ENCODE measurements around the gene RXRB.

The RXRB gene

GRCh38 chr6:33211136-33211535 is 10.7 kb upstream of the RXRB start:
- Histone ChIP-seq H3K27me3 (ENCODE audit: low read depth, low read length) (no peaks in the 10 kb centered on the region), H3K4me1 (ENCODE audit: control insufficient read depth in 1 of 2, insufficient read depth in 2 of 2, low read length in 2 of 2) (peaks cover 0 to 23% of the 10 kb centered on the region in 2 donors), H3K36me3 (ENCODE audit: control insufficient read depth in 1 of 2, insufficient read depth in 2 of 2, low read length in 2 of 2) (peaks cover 14 to 21% of the 10 kb centered on the region in 2 donors), H3K9me3 (ENCODE audit: control insufficient read depth in 1 of 2, low read length in 2 of 2) (no peaks in the 10 kb centered on the region), H3K27ac (ENCODE audit: low read length) (no peak overlapping the region), H3K4me3 (ENCODE audit: low read depth in 1 of 2, low read length in 2 of 2) (no peak overlapping the region)

DNA sequence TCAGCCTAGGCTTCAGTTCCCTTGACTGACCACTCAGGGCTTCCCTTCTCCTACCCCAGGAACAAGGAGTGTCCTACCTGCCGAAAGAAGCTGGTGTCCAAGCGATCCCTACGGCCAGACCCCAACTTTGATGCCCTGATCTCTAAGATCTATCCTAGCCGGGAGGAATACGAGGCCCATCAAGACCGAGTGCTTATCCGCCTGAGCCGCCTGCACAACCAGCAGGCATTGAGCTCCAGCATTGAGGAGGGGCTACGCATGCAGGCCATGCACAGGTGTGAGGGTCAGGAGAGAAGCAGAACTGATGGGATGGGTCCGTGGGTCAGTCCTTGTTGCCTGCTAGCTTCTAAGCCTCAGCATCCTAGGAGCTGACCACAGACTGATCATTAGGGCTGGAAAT is 9.4 kb upstream of the RXRB start:
- H3K9me3 ChIP-seq (ENCODE audit: control insufficient read depth in 1 of 2, low read length in 2 of 2) = no peaks in the 10 kb centered on the region
- peaks cover 0 to 29% of the 10 kb centered on the region in 2 donors for H3K4me1 ChIP-seq (ENCODE audit: control insufficient read depth in 1 of 2, insufficient read depth in 2 of 2, low read length in 2 of 2)
- H3K4me3 ChIP-seq (ENCODE audit: low read depth in 1 of 2, low read length in 2 of 2) = no peak overlapping the region
- no peak overlapping the region for H3K27ac ChIP-seq (ENCODE audit: low read length)
- peaks cover 14 to 21% of the 10 kb centered on the region in 2 donors for H3K36me3 ChIP-seq (ENCODE audit: control insufficient read depth in 1 of 2, insufficient read depth in 2 of 2, low read length in 2 of 2)
- H3K27me3 ChIP-seq (ENCODE audit: low read depth, low read length) = no peaks in the 10 kb centered on the region

DNA sequence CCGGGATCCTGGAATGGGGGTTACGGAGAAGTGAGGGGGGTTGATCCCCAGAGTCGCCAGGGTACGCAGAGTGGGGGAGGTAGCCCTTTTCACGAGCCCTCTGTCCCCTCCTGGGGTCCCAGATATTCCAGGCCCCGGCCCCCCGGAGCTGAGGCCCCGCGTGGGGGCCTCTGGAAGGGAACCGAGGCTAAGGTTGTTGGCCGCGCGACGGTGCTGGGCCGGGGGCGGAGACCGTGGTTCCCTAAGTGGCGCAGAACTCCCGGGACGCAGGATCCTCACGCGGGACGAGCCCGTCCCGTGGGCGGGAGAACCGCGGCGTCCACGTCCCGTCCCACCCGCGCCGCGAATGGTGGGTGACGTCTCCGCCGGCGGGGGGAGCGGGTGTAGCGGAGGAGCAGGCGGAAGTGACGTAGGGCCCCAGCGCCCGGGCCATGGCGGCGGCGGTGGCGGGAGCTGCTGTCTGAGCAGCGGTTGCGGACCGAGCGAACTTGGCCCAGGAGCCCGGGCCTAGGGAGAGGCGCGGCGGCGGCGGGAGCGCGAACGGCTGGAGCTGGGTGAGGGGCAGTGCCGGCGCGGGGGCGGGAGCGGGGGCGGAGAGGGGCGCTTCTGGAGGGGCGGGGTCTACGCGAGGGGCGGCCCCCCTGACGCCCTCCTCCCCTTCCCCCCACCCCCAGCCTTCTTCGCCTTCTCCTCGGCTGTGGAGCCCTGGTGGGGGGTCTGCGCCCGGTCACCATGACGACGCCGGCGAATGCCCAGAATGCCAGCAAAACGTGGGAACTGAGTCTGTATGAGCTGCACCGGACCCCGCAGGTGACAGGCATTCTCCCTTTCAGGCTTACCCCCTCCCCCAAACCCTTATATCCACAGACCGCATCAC is 7.9 kb upstream of the RXRB start, which contains the start of gene RING1:
Gene RING1 (plus strand): TSS at position 410 of the 877 bp plus-strand sequence. CDS start 323 bp downstream, at position 733.
- H3K4me3 ChIP-seq (ENCODE audit: low read depth in 1 of 2, low read length in 2 of 2) = peak within 1 kb of the TSS; percentile 69 to 86
- H3K4me1 ChIP-seq (ENCODE audit: control insufficient read depth in 1 of 2, insufficient read depth in 2 of 2, low read length in 2 of 2) = peaks cover 7 to 38% of the 10 kb centered on the region in 2 donors
- no peaks in the 10 kb centered on the region for H3K27me3 ChIP-seq (ENCODE audit: low read depth, low read length)
- peaks cover 20 to 25% of the 10 kb centered on the region in 2 donors for H3K36me3 ChIP-seq (ENCODE audit: control insufficient read depth in 1 of 2, insufficient read depth in 2 of 2, low read length in 2 of 2)
- no peaks in the 10 kb centered on the region for H3K9me3 ChIP-seq (ENCODE audit: control insufficient read depth in 1 of 2, low read length in 2 of 2)
- H3K27ac ChIP-seq (ENCODE audit: low read length) = peak within 1 kb of the TSS; percentile 93

- Histone ChIP-seq H3K9me3 (ENCODE audit: control insufficient read depth in 1 of 2, low read length in 2 of 2) (no peaks in the 10 kb centered on the region), H3K4me1 (ENCODE audit: control insufficient read depth in 1 of 2, insufficient read depth in 2 of 2, low read length in 2 of 2) (peaks cover 7 to 37% of the 10 kb centered on the region in 2 donors), H3K36me3 (ENCODE audit: control insufficient read depth in 1 of 2, insufficient read depth in 2 of 2, low read length in 2 of 2) (peaks cover 27 to 32% of the 10 kb centered on the region in 2 donors), H3K27me3 (ENCODE audit: low read depth, low read length) (no peaks in the 10 kb centered on the region), H3K4me3 (ENCODE audit: low read depth in 1 of 2, low read length in 2 of 2) (peak overlapping the region; percentile 69 to 86), H3K27ac (ENCODE audit: low read length) (peak overlapping the region; percentile 93)
These were observed 7.2 kb upstream of the RXRB start for GRCh38 chr6:33207552-33208090.

- H3K4me1 ChIP-seq (ENCODE audit: control insufficient read depth in 1 of 2, insufficient read depth in 2 of 2, low read length in 2 of 2) = peaks cover 12 to 41% of the 10 kb centered on the region in 2 donors
- H3K27ac ChIP-seq (ENCODE audit: low read length) = no peak overlapping the region
- peaks cover 33 to 38% of the 10 kb centered on the region in 2 donors for H3K36me3 ChIP-seq (ENCODE audit: control insufficient read depth in 1 of 2, insufficient read depth in 2 of 2, low read length in 2 of 2)
- H3K27me3 ChIP-seq (ENCODE audit: low read depth, low read length) = no peaks in the 10 kb centered on the region
- H3K9me3 ChIP-seq (ENCODE audit: control insufficient read depth in 1 of 2, low read length in 2 of 2) = no peaks in the 10 kb centered on the region
- peak overlapping the region; percentile 69 to 86 for H3K4me3 ChIP-seq (ENCODE audit: low read depth in 1 of 2, low read length in 2 of 2)
These were observed 6.5 kb upstream of the RXRB start for GRCh38 chr6:33206864-33207551.

- H3K36me3 ChIP-seq (ENCODE audit: control insufficient read depth in 1 of 2, insufficient read depth in 2 of 2, low read length in 2 of 2) = peaks cover 38 to 39% of the 10 kb centered on the region in 2 donors
- no peaks in the 10 kb centered on the region for H3K27me3 ChIP-seq (ENCODE audit: low read depth, low read length)
- no peak overlapping the region for H3K4me3 ChIP-seq (ENCODE audit: low read depth in 1 of 2, low read length in 2 of 2)
- H3K4me1 ChIP-seq (ENCODE audit: control insufficient read depth in 1 of 2, insufficient read depth in 2 of 2, low read length in 2 of 2) = peaks cover 20 to 48% of the 10 kb centered on the region in 2 donors
- no peak overlapping the region for H3K27ac ChIP-seq (ENCODE audit: low read length)
- H3K9me3 ChIP-seq (ENCODE audit: control insufficient read depth in 1 of 2, low read length in 2 of 2) = no peaks in the 10 kb centered on the region
These were observed 5.8 kb upstream of the RXRB start for GRCh38 chr6:33206027-33206863.

- Histone ChIP-seq H3K4me3 (ENCODE audit: low read depth in 1 of 2, low read length in 2 of 2) (peak overlapping the region; percentile 72 to 93), H3K36me3 (ENCODE audit: control insufficient read depth in 1 of 2, insufficient read depth in 2 of 2, low read length in 2 of 2) (peaks cover 34 to 39% of the 10 kb centered on the region in 2 donors), H3K27me3 (ENCODE audit: low read depth, low read length) (no peaks in the 10 kb centered on the region), H3K4me1 (ENCODE audit: control insufficient read depth in 1 of 2, insufficient read depth in 2 of 2, low read length in 2 of 2) (peaks cover 21 to 50% of the 10 kb centered on the region in 2 donors), H3K9me3 (ENCODE audit: control insufficient read depth in 1 of 2, low read length in 2 of 2) (no peaks in the 10 kb centered on the region), H3K27ac (ENCODE audit: low read length) (no peak overlapping the region)
These were observed 4.9 kb upstream of the RXRB start for GRCh38 chr6:33205191-33206026.

GRCh38 chr6:33204415-33205190 is 4.1 kb upstream of the RXRB start, which contains the start of gene HSD17B8:
HSD17B8 (plus strand) TSS chr6:33204655; CDS start chr6:33204669, 14 bp downstream.
- no peaks in the 10 kb centered on the region for H3K27me3 ChIP-seq (ENCODE audit: low read depth, low read length)
- no peak within 1 kb of the TSS for H3K27ac ChIP-seq (ENCODE audit: low read length)
- peaks cover 21 to 52% of the 10 kb centered on the region in 2 donors for H3K4me1 ChIP-seq (ENCODE audit: control insufficient read depth in 1 of 2, insufficient read depth in 2 of 2, low read length in 2 of 2)
- H3K36me3 ChIP-seq (ENCODE audit: control insufficient read depth in 1 of 2, insufficient read depth in 2 of 2, low read length in 2 of 2) = peaks cover 27 to 31% of the 10 kb centered on the region in 2 donors
- peak within 1 kb of the TSS; percentile 72 to 93 for H3K4me3 ChIP-seq (ENCODE audit: low read depth in 1 of 2, low read length in 2 of 2)
- H3K9me3 ChIP-seq (ENCODE audit: control insufficient read depth in 1 of 2, low read length in 2 of 2) = no peaks in the 10 kb centered on the region

DNA sequence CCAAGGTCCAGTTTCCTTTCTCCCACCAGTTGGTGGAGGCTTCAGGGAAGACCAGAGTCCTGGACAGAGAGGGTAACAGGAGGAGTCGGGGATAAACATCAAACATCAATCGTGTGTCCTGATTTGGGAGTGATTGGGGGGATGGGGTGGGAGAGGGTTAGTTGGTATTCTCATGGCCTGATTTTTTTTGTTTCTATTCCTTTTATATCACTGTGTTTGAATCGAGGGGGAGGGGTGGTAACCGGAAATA is 3.6 kb upstream of the RXRB start:
- Histone ChIP-seq H3K4me3 (ENCODE audit: low read depth in 1 of 2, low read length in 2 of 2) (peak overlapping the region; percentile 72 to 93), H3K4me1 (ENCODE audit: control insufficient read depth in 1 of 2, insufficient read depth in 2 of 2, low read length in 2 of 2) (peaks cover 21 to 52% of the 10 kb centered on the region in 2 donors), H3K36me3 (ENCODE audit: control insufficient read depth in 1 of 2, insufficient read depth in 2 of 2, low read length in 2 of 2) (peaks cover 25 to 28% of the 10 kb centered on the region in 2 donors), H3K9me3 (ENCODE audit: control insufficient read depth in 1 of 2, low read length in 2 of 2) (no peaks in the 10 kb centered on the region), H3K27ac (ENCODE audit: low read length) (no peak overlapping the region), H3K27me3 (ENCODE audit: low read depth, low read length) (no peaks in the 10 kb centered on the region)

All from muscle layer of duodenum (tissue), 2 donors.